HCT116 (cell line): ENCODE measurements around the gene TMEM156.

Experiments
- CTCF ChIP-seq, 3 experiments: fragments of 200-600 bp in 1 of 3; sonication (generic) in 1 of 3; IDR thresholded peaks in 2 of 3; conservative IDR thresholded peaks in 1 of 3; 2 replicates each; pipeline ENCODE4 v1.5.1; 2012 to 2017; ENCODE audit warnings: low read depth in 2 of 3, low read length in 2 of 3, antibody characterized with exemption in 1 of 3, borderline replicate concordance in 1 of 3, control low read depth in 1 of 3, mild to moderate bottlenecking in 1 of 3, mixed read lengths in 1 of 3, mixed run types in 1 of 3, moderate library complexity in 1 of 3; ENCODE audit not compliant: insufficient read depth in 1 of 3
- EZH2 ChIP-seq: fragments of 200-600 bp; sonication (generic); IDR thresholded peaks from 2 replicates; pipeline ENCODE4 v1.6.1; 2017; ENCODE audit warnings: antibody characterized with exemption, mixed run types
- POLR2AphosphoS5 ChIP-seq: IDR thresholded peaks from 2 replicates; pipeline ENCODE4 v1.6.1; 2011; ENCODE audit warnings: mild to moderate bottlenecking, low read depth, low read length, moderate library complexity
- YY1 ChIP-seq: IDR thresholded peaks from 2 replicates; pipeline ENCODE4 v1.6.1; 2011; ENCODE audit warnings: low read length, low read depth, moderate library complexity, mild to moderate bottlenecking; ENCODE audit not compliant: insufficient replicate concordance; ENCODE audit errors: extremely low read depth

- TF ChIP-seq CTCF (IDR thresholded peaks at IDR 0.05 in 2 of 3, conservative IDR thresholded peaks at IDR 0.05 in 1 of 3; ENCODE audit: borderline replicate concordance in 1 of 3, insufficient read depth in 1 of 3, low read depth in 2 of 3, low read length in 2 of 3): no peak
- no peak for TF ChIP-seq EZH2
- no peak for TF ChIP-seq YY1
- TF ChIP-seq POLR2AphosphoS5: no peak
Measured at GRCh38 chr4:39053983-39054382, 21.8 kb upstream of the TMEM156 start.
